HG02610 (cell line): ENCODE results near the gene SETD6.
"Not testable (repeated sequence)": the region's sequence is repeated elsewhere in the genome, so short reads cannot be mapped to it uniquely, and the experiment has no call there.

Experiments used
- ATAC-seq: cut with Tn5 transposase; IDR thresholded peaks from one replicate; pipeline ENCODE4 v1.9.1; 2021; ENCODE audit warnings: mild to moderate bottlenecking, moderate library complexity; ENCODE audit not compliant: unreplicated experiment

The SETD6 gene, protein sequence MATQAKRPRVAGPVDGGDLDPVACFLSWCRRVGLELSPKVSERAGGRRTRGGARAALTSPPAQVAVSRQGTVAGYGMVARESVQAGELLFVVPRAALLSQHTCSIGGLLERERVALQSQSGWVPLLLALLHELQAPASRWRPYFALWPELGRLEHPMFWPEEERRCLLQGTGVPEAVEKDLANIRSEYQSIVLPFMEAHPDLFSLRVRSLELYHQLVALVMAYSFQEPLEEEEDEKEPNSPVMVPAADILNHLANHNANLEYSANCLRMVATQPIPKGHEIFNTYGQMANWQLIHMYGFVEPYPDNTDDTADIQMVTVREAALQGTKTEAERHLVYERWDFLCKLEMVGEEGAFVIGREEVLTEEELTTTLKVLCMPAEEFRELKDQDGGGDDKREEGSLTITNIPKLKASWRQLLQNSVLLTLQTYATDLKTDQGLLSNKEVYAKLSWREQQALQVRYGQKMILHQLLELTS

GRCh38 chr16:58515125-58515870 lies at the start of gene SETD6:
TSS of gene SETD6 (plus strand) at chr16:58515517. CDS start at chr16:58515538, 21 bp downstream.
- ATAC-seq: peak; percentile 80

DNA sequence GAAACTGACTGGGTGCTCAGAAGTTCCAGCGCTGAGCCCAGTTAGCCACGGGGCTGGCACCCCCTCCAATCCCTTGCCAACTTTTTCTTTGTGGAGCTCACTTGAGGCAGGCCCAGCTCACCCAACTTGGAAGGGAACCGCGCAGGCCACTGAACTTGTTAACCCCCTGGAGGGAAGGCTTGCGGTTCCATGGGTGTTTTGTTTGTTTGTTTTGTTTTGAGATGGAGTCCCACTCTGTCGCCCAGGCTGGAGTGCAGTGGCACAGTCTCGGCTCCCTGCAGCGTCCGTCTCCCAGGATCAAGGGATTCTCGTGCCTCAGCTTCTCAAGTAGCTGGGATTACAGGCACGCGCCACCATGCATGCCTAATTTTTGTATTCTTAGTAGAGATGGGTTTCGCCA lies 49.5 kb upstream of the SETD6 start:
- no peak for ATAC-seq

- no peak for ATAC-seq
Measured at GRCh38 chr16:58466396-58466795, 48.9 kb upstream of the SETD6 start.

DNA sequence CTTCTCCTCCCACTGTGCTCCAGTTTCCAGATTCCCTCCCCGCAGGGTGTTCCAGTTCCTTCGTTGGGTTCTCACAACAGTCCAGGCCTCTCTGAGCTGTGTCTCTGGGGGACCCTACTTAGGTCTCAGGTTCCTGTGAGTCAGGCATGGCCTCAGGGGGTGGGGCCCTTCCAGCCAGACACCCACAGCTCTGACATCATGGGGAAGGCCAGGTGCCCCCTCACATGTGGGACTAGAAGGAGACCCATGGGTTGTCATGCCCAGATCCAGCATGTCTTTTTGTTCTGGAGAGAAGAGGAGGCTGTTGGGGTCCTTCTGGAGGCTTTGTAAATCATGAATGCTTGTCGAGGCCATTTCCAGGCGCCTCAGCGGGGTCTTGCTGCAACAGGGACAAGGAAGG lies 47.4 kb upstream of the SETD6 start:
- no peak for ATAC-seq

DNA sequence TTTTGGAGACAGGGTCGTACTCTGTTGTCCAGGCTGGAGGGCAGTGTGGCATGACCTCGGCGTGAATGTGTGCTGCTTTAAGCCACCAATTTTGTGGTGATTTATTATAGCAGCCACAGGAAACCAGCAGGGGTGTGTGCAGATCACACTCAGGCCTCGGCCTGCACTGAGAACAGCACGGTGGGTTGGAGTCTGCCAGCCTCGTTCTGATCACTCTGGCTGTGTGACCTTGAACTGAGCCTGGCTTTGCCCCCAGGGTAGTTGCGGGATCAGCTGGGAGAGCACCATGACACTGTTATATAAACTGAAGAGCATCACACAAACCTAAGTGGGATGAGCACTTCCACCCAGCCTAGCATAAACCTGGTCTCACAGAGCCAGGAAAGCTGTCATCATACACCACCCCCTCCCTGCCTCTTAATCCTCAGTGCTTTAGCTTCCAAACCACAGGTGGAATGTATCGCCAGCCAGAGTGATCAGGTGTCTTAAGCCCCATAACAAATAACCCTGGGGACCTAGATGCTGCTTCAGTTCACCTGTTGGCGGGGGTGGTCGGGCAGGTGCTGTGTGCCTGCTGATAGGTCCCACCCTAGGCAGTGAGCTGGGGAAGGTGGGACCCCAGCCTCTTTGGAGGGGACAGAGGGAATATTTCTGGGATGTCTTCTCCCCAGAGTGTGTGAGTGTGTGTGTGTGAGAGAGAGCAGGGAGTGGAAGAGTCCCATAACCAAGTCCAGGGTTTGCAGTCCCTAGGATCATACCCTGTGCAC lies 43.9 kb upstream of the SETD6 start:
- ATAC-seq: no peak

DNA sequence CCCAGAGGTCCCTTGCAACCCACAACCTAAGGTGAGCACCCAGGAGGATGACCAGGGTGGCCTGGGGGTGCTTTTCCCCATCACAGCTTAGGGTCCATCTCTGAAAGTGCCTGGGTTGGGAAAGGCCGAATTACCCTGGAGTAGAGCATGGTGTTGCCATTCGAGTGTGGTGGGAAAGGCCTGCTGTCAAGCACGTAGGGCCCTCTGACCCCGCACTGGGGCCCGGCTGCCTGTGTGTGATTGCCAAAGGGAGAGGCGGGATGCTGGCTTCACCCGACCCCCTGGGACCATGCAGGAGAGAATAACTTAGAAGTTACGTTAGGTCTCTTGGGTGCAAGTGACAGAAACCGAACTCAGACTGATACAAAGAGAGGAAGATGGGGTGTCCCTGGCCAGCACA lies 43.1 kb upstream of the SETD6 start:
- ATAC-seq: no peak

DNA sequence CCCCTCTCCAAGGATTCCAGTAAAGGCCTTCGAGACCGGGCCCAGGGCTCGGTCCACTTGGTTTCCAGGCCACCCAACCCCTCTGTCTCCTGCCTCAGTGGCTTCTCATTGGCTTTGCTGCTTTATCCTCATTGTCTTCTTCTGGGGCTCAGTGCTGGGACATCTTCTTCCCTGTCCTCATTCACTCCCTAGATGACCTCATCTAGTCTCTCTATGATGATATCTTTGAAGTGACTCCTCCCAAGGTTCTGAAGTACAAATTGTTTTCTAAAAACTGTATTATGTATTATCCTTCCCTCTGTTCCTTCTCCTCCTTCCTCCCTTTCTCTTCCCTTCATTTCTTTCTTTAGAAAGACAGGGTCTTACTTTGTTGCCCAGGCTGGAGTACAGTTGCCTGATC lies 42.5 kb upstream of the SETD6 start:
- no peak for ATAC-seq

DNA sequence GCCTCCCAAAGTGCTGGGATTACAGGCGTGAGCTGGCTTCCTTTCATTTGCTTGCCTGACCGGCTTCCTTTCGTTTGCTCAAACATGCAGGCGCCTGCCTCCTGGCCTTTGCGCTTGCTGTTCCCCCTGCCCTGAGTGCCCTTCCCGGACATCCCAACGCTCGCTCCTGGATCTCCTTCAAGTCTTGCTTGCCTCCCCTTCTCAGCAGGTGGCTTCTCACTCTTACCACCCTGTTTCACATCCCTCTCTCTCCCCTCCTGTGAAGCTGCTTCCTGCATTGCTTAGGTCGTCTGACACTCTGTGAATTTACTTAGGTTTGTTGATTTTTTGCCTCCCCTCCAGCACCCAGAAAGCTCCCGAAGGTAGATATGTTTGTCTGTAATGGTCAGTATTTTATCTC lies 41.0 kb upstream of the SETD6 start:
- no peak for ATAC-seq

GRCh38 chr16:58475091-58475619 lies 40.2 kb upstream of the SETD6 start:
- no peak for ATAC-seq

DNA sequence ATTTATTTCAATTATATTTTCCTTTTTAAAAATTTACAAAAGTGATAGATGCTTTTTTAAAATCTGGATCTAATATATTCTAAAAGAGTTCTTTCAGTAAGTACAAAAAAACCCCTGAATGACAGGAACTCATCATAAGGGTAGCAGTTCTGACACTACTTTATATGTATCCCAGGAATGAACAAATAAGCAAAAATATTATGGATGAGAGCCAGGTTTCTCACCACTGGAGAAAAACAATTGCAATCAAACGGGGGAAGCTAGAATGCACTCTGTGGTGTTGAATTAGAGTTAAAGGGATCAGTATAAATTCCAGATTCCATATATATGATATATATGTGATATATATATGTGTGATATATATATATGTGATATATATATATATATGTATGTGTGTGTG lies 38.5 kb upstream of the SETD6 start:
- no peak for ATAC-seq

DNA sequence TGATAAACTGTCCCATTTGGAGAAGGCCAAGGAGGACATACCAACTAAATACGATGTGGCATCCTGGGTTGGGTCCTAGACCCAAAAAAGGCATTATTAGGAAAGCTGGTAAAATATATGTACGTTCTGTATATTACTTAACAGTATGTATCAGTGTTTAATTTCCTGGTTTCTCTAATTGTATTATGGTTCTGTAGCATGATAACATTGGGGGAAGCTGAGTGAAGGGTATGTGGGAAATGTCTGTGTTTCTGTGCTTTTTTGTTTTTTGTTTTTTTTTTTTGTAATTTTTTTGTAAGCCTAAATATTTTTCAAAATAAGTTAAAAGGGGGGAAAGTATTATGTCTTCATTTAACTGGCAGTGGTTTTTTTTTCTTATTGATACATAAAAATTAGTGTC lies 36.9 kb upstream of the SETD6 start:
- ATAC-seq: no peak

DNA sequence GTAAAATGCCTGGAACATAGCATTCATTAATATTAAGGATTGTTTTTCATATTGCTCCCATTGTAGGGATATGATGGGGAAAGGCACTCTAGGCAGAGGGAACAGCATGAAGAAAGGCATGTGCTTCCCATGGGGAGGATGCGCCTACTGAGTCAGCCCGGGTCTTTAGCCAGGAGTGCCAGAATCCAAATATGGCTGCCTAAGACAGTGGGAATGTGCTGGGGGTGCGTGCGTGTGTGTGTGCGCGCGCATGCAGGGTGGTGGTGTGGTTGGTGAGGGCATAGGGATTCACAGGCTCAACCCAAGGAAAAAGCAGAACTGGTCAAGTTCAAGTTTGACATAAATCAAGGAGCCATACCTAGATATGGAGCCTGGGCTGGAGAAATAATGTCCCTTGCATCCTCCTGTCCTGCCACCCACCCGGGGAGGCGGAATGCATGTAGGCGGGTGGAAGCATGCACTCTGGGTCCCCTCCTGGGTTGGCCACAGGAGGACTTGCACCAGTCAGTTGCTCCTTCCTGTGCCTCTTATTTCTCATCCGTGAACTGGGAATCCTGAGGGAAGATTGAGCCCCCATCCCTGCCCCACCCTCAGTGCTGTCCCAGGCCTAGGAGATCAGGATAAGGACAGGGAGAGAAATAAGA lies 34.0 kb upstream of the SETD6 start:
- no peak for ATAC-seq

- no peak for ATAC-seq
Measured at GRCh38 chr16:58481931-58482330, 33.4 kb upstream of the SETD6 start.

DNA sequence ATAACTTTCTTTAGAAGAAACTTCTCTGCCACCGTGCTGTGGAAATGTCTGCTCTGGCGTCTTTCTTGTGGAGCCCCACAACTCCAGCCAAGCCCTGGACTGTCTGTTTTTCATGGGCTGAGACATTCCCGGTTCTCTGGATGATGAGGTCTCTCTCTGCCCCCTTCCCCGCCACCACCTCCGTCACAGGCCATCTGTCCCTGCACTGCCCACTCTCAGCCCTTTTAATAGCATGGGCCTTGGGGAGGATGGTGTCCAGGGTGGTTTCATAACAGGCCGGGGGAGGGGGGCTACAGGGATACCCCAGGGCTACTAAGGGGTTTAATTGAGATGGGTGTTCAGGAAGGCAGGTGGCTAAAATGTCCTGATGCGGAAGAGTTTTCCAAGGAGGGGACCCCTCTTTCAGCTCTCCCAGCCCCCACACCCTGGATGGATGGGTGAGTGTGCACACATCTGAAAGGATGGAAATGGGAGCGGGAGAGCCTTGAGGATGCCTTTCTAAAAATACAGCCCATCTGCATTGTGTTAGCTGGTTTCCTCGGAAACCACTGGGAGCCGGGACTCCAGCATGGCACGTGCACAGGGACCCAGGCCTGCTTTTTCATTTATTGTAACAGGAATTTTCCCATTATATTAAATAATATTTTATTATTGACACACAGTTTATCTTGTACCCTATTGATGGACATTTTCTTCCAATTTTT lies 30.0 kb upstream of the SETD6 start:
- ATAC-seq: no peak

DNA sequence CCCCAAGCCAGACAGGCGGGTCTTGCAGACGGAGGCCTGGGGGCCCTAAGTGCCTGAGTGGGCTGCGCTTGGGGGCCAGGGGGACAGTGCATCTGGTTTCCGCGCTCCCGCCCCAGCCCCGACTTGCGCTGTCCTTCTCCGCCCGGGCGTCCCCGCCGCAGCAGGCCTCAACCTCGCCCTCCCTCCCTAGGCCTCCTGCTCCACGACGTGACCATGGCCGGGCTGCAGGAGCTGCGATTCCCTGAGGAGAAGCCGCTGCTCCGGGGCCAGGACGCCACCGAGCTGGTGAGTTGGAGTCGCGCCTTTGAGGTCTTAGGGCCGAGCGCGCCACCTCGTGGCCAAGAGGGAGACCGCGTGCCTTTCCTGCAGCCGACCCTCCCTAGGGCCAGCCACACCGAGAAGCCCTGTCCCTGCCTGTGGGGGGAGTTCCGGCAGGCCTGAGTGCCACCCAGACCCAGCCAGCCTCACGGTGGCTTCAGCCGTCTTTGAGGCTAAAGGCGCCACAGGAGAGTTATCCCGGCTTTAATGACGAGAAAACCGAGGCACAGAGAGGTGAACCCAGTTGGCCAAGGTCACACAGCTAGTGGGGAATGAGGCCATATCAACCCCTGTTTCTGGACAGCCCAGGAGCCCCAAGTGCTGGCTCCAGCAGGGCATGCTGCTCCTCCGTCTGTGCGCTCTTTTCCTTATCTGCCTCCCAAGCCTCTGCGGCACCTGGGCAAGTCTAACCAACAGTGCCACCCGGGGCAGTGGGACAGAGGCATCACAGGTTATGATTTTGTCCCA lies 27.6 kb upstream of the SETD6 start:
- ATAC-seq: peak; percentile 76

DNA sequence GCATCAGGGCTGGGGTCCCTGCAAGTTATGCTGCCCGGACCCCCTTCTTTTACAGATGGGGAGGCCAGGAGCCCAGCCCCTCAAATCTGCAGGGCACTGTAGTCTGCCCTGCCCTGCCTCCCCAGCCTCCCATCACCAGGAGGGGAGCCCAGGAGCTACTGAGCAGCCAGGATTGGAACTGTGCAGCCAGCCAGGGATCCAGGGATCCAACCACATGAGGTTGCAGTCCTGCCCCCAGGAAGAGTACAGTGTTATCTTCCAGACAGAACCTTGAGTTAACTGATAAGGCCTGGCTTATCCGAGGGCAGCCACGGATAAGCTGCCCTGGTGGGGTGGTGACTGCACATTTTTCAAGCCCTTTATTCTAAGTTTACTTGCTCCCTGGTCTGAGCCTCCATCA lies 26.8 kb upstream of the SETD6 start:
- ATAC-seq: no peak

DNA sequence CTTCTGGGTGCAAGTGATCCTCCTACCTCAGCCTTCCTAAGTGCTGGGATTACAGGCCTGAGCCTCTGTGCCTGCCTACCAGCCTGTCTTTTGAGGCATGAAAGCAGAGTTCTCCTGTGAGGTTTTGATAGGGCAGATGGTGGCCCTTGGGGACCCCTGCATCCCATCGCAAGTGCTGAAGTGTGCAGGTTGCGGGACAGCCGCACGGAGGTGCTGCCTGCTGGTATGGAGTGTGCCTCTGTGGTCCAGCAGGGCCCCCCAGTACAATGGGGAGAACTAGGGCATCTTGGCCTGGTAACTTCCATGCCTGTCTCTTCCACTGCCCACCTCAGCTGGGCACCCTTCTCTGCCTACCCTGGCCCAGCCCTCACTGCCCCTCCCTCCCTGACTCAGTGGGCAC lies 25.3 kb upstream of the SETD6 start:
- ATAC-seq: no peak

- not testable (repeated sequence) for ATAC-seq
Measured at GRCh38 chr16:58490539-58490938, 24.8 kb upstream of the SETD6 start.

DNA sequence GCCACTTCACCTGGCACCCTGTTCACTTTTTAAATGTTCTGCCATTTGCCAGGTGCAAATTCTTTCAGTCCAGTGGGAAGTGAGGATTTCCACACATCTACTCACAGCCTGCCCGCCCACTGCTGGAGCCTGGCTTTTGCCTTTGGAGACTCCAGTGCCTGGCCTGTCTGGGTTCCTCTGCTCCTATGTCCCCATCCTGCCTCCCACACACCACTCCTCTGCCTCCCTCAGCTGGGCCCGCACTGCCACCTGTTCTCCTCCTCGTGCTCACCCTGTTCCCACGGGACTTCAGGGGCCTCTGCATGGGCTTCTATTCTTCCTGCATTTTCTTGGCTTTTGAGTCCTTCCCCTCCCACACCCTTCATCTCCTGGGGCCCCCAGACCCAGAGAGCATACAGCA lies 23.3 kb upstream of the SETD6 start:
- no peak for ATAC-seq
